Right hindlimb (tissue), 1 donor: ENCODE measurements around the gene EHF.
A peak's percentile ranks its signal among the peaks of the same experiment; 100 is the strongest.

Experiments
- DNase-seq: peaks from one replicate; pipeline ENCODE4 v3.0.0-alpha.2; 2018

The EHF gene

DNA sequence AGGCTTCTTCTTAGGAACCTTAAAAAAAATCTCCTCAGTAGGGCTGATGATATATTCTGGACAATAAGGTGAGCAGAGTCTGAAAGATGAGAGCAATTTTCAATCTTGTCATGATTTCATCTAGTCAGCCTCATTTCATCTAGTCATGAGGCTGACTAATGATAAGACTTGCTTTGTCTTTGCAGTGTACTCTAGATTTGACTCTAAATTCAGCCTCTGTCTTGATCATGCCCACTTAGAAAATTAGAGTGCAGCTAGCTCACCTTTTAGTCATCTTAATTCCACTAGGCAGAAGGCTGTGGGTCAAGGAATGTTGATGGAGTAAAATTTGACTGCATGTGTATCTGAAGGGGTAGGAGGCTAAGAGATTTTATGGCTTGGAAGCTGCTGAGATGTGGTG lies 5.5 kb downstream of the EHF start:
- no peak for DNase-seq

DNA sequence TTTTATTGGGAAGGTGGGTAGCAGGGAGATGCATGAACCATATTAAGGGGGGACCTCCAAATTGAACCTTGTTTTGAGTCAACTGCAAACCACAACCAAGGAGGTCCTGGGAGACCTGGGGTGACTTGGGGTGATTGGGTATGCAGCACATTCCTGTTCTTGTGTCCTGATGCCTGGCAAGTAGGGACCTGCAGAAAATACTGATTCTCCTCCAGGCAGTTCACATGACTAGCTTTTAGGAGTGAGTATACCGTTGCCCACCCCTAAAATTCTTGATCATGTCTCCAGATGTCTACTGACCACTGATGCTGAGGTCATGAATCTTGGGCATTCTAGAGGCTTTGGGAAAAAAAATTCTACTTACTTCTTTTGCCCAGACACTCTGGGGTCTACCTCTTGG lies 6.3 kb downstream of the EHF start:
- no peak for DNase-seq

DNA sequence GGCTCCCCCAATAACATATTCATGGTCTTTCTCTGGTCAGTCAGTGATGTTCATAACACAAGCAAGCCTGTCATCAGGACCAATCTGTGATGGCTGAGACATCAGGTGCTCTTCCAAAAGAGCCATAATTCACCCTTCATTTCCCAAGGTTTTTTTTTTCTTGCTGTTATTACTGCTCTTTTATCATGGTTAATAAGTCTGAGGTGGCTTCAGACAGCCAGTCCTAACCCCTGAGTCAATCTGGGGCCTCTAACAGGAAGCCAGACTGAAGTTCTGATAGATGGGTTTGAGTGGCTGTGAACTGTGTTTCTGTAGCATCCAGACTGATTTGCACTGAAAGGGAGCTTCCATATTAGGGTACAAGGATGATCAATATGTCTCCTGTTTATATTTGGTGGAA lies 8.8 kb downstream of the EHF start:
- no peak for DNase-seq

DNA sequence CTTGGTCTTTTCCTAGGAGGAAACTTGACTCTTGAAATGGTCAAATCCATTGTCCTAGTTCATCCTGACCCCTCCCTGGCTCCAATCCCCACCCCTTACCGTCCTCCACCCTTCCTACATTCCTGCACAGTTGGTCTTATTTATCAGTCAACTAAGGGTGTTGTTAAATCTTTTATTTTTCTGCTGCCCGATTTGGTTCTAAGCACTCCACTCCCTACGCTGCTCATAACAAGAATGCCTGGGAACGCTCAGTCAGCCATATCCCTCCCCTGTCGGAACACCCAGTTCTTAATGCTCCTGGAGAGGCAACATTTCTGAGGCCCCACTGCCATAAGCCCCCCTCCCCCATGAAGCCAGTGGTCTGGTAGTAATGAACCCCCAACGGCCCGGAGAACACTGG lies 9.7 kb downstream of the EHF start:
- no peak for DNase-seq

DNA sequence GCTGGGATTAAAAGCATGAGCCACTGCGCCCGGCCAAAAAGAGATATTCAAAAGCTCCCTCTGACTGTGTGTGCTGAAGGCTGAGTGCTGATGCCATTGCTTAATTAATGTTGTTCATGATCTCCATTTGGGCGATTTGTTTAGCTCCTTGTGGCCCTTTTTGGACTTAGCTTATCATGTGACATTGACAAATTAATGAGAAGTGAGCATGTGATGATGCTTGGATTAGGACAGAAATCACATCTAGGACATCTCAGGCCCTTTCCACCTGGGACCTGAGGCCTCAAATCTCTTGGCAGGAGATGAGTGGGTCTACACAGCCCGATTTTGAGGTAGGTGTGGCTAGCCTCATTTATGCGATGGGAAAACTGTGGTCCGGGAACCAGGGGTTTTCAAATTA lies 10.4 kb downstream of the EHF start:
- no peak for DNase-seq

DNA sequence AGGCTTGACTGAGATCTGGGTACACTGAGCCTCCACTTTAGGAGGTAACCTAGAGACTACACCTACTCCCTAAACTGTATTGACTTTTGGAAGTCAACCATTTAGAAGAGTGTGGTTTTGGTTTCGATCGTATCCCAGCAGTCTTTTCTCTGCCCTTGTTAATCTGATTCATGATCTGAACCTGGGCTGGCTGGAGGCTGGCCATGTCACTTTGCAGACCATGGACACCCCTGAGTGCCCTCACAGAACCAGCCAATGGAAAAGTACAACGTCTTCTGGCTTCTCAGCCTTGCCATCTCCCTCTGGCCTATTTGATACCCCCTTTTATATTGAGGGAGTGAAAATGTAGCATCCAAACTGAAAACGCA lies 10.8 kb downstream of the EHF start:
- DNase-seq = no peak

DNA sequence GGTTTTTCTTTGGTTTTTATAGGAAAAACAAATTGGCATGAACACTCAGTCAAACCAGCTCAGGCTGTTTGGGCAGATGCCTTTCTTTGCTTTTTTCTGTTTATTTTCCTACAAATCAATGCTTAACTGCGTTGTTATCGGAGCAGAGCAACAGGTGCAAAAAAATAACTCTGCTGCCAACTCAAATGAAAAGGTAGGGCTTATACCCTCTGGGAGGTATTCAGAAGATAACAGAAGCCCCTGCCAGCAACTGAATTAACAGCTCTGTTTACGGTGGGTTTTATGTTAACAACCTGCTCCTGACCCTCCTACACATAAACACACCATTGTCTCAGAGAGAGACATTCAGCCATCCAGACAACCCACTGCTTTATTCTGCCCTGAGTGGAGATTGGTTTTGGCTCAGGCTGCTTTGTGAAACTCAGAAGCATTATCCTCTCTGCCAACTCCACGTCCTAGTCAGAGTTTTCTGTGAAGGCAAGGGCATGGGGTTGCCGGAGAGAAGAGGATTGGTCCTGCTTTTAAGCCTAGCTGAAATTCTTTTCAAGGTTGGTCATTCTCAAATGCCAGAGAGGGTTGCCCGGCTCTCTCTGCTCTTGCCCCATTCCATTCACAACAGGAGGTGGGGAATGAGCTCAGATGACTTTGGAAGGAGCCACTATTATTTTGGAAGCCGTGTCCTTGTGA lies 11.4 kb downstream of the EHF start:
- DNase-seq = peak; percentile 20

DNA sequence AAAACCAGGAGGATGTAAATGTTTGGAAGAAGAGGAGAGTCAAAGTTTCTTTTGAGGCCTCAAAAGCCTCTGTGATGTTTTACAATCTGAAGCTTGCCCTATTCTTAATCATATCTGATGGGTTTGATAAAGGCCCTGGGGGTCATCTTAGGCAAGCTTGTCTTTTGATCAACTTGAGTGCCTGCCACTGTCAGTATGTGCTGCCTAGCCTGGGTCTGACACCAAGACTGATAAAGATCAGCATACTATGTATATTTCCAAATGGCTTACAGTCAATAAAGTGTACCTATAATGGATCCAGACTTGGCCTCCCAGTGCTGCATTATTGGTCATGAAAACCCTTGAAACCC lies 12.7 kb downstream of the EHF start:
- DNase-seq = no peak

DNA sequence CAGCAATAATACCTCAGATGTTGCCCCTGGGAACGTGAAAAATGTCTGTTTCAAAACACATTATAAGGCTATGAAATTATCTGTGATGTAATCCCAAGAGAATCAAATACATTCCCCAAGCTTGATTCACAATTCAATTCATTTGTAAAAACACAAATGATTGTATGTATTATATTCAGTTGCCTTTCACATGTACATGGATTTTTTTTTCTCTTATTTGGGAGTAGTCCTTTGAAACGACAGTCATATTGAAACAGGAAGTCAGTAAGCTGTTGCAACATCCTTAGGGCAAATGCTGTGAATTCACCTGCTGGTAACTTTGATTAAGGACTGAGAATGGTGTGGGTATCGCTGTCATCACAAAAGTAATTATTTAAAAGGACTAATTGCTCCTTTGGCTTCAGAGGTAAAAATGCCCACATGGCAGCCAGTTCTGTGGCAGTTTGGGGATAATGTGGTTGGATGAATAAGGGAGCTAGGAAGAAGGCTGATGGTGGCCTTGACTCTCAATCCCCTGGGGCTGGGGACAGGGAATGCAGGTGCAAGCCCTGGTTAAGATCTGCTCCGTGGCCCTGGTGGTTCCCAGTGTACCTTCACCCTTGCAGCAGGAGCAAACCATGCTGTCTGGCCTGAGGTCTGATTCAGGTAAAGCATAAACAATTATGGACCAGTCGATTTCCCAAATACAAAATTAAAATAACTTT lies 13.2 kb downstream of the EHF start:
- DNase-seq = no peak

DNA sequence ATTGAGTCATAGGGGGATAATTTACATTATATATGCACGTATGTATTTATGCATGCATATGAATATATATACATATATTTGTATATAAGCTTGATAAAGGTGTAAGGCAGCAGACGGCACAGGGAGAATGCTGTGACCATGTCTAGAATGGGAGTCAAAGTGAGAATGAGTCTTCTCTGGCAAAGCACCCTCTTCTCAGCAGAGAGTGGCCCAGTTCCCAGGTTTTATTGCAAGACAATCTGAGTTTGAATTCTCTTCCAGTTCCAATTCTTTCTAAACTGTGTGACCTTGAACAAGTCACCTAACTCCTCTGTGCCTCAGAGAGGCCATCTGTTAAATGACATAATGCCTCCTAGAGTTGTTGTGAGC lies 13.8 kb downstream of the EHF start:
- no peak for DNase-seq

DNA sequence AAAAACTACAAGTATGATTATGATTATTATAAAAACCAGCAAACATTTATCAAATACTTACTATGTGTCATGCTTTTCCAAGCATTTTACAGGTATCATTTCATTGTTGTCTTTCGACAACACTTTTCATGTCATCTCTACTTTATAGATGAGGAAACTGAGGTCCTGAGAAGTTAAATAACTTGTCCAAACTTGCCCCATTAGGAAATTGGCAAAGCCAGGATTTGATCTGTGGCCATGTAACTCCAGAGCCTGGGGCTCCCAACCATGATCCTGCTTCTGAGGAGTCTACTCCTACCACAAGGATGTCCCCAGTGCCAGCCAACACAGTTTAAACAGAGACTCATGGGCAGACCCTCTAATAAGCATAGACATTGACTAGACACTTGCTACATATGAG lies 15.2 kb downstream of the EHF start:
- DNase-seq = no peak

DNA sequence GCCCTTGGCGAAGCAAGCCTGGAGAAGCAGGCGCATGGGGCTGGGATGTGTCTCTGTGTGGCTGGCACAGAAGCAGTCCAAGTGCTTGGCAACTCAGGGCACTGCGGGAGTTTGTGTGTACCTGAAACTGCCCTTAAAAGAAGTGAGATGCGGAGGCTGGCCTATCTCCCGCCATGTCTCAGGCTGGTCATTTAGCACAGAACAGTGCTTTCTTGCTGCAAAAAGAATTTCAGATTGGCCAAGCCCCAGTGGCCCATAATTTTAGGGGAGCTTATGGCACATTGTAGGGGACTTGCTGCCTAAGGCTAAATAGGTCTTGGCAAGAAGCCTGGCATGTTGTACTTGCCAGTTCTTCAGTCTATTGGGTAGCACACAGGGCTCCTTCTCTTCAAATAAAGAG lies 16.4 kb downstream of the EHF start:
- DNase-seq = no peak

DNA sequence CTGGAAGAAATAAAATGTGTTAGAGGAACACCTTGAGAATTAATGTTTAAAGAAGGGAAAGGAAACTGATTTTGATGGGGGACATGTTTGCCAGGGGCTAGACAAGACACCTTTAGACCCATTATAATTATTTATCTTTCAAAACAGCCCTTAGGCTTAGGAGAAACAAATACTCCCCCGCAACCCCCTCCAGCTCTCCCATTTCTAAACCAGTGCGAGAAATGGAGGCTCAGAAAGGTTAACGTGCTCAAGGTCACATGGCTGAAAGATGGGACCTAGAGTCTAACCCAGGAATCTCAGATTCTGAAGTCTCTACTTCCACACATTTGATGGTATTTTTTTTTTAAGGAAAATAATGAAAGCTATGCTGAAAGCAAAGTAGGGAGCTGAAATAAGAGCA lies 18.0 kb downstream of the EHF start:
- DNase-seq = no peak

DNA sequence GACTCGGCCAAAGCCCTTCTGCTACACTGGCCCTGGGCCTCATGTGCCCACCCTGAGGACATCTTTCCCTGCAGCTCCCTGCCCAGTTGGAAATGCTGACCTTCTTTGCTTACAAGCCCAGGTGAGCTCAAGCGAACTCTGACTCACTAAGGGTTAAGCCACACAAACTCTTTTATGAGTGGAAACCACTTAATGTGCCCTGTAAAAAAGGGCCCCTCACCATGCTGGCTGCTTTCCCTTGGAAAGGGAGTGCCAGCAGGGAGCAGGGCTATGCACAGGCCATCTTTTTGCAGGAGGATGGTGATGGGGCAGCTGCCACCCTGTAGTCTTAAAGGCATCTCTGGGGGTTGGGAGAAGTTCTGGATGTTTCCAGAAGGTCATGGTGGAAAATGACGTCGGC lies 18.7 kb downstream of the EHF start:
- DNase-seq = no peak

DNA sequence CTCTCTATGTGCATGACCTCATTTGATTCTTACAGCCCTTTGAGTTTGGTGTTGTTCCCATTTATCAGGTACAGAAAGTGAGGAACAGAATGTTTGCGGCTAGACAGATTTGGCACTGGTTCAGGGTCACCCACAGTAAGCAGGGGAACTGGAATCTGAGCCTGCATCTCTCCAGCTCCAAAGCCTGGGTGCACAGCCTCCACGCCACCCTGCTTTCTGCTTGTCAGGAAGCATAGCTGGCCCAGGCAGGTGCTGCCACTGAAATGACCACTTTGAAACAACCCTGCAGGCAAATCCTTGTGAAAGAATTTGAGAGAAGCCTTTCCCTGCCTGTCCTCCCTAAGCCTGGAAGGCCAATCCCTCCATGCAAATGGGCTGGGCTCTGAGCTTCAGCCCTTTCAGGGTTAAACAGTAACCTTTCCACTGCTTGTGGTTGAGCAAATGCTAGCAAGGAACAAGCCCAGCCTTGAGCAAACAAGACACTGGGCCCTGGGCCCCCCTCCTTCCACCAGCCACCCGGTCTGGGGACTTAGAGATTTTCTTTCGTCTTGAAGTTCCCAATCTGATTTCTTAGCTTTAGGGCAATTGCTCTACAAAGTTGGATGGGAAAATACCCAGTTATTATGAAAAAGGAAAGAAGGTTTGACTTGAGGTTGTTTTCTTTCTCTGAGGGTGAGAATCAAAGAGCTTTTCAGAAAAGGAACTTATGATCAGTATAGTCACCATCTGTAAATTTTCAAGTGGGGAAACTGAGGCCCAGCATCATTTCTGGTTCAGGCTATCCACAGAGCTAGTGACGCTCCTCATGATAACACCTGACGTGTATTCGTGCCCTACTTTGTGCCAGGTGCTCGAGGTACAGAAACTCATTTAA lies 19.4 kb downstream of the EHF start:
- no peak for DNase-seq

DNA sequence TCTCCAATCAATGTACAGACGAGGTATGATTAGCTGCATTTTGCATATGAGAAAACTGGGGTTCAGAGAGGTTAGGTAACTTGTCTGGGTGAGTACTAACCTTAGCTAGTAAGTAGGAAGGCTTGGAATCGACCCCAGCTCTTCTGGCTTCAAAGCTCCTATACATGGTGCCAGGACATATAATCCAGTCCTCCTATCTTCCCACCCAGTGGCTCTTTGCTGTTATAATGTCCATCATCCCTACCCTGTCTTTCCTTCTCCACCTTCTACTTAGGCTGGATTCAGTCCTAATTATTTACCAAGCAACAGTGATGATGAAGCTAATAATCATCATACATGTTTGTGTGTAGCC lies 20.0 kb downstream of the EHF start:
- DNase-seq = no peak

DNA sequence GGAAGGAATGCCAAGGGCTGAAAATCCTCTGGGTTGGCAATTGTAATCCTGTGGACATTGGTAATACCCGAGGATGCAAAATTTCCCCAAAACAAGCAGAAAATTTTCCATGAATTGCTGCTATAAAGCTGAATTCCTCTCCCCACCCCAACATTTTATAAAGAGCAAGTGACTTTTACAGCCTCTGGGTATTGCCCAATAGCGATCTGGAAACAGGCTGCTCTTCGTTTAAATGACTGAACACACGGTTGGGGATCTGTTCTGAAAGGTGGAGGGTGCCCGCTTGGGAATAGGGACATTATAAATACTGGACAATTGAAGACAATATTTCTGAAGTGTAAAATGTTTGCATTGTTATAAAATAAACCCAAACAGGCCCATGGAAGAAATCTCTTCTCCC lies 20.6 kb downstream of the EHF start:
- DNase-seq = no peak

DNA sequence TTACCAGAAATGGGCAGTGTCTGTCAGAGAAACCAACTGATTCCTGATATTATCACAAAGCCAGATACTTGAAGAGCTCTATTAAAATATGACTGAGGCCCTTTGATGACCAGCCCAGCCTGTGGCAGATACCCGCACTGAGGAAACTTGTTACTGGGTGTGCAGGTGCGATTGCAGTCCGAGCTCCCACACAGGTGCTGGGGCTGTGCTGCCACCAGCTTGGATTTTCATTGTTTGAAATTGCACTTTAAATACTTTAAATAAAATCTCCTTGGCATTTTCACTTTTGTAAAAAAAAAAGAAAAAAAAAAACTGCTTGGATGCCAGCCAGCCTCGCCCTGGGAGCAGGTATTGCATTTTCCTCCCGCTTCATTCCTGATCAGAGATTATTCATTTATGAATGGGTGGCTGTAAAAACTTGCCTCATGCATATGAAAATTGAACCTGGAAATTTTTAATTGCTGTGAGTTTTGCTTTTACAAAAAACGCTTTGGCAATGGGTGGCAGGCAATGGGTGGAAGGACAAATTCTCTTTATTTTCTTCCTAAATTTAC lies 21.2 kb downstream of the EHF start:
- DNase-seq = no peak

DNA sequence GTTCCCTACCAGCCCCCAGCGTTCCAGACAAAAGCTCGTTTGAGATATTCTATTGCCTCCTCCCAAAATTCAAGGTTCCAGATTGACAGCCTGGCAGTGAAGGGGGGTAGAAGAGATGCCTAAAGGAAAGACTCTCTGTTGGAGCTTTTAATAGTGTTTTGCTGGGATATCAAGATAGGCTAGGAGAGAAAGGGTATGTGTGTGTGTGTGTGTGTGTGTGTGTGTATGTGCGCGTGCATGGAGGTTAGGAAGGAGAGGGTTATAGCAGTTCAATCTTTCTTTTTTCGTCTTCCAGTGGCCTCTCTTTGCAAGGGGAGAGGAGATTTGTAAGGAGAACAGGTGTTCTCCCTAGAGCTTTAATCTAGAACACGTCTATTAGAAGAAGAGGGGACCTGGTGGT lies 22.0 kb downstream of the EHF start:
- no peak for DNase-seq

DNA sequence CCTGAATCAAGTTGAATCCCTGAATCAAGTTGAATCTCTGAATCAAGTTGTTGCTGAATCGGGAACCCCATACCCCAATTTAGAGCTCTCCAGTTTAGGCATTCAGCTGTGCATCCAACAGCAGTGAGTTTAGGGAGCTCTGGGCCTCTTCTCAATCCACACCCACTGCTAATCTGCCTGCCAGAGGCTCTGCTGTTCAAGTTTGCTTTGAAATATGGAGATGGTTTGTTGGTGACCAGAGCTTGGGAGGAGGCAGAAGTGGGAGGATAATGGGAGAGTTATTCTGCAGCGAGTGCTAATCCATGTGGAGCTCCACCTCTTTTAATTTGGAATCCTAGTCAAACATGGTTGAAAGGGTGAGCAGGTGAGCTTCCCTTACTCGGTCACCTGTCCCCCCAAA lies 22.4 kb downstream of the EHF start:
- DNase-seq = no peak

DNA sequence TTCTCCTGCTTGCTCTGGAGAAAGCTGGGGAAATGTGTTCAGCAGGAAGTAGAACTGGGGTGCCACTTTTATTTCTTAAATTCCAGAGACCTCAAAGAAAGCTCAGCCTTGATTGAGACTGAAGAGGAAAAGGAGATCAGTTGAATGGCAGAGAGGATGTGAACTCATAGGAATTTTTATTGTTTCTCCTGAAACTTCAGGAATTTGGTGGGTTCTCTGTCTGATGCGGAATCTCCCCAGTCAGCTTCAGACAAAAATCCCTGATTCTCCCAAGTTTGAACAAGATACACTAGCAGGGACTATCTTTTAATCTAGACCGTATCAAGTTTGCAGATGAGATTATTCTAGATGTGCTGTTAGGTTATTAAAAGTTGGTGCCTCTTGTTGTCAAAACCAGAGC lies 23.0 kb downstream of the EHF start:
- DNase-seq = no peak

DNA sequence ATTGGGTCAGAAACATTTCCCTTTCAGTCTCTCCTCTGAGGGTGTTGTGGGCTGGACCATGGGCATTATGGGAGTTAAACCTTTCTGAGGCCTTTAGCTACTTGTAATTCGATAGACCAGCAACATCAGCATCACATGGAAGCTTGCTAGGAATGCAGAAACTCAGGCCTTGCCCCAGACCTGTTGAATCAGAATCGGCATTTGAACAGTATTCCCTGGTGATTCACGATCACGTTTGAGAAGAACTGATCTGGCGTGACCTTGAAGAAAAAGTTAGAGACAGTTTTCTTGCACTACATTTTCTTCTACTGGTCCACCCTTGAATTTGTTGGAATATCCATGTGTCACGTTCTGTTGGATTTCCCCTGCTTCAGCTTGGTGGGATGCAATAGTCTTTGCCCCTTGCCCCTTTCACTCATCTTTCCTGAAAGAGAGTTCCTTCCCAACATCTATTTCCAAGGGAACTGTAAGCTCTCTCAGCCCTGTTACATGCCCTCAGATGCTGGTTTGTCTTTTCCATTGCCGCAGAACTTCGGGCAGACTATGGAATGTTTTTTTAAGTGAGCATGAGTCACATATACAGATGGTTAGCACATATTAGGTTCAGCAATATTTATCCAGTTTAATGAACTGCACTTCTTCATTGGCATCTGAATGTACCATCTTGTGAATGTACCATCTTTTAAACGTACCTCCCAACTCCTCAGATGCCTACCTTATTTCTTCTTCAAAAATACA lies 23.9 kb downstream of the EHF start:
- no peak for DNase-seq

DNA sequence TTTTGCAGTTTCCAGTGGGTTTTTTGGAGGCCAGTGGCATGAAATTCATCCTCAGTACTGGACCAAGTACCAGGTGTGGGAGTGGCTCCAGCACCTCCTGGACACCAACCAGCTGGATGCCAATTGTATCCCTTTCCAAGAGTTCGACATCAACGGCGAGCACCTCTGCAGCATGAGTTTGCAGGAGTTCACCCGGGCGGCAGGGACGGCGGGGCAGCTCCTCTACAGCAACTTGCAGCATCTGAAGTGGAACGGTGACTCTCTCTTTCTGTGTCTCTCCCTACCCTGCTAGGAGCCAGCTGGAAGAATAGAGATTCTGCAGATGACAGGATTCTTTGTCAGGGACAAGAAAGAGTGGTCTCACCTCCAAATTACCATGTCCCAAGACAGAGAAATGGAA lies 25.5 kb downstream of the EHF start:
- no peak for DNase-seq
